Loucy (cell line): ENCODE measurements around the gene ITPK1.
"Not testable (repeated sequence)": the region's sequence is repeated elsewhere in the genome, so short reads cannot be mapped to it uniquely, and the experiment has no call there.

Experiments used
- H2AFZ ChIP-seq: fragments of 200-600 bp; sonication (generic); 2 replicates; pipeline ENCODE4 v1.6.0; 2016; ENCODE audit warnings: antibody characterized with exemption, mild to moderate bottlenecking, low read length, moderate library complexity
- H3F3A ChIP-seq: fragments of 200-600 bp; 2 replicates; pipeline ENCODE4 v1.6.0; 2016; ENCODE audit warnings: antibody characterized with exemption, low read depth, mild to moderate bottlenecking
- H3K27me3 ChIP-seq: fragments of 200-600 bp; sonication (generic); 2 replicates; pipeline ENCODE4 v1.6.1; 2014; ENCODE audit warnings: low read length, mild to moderate bottlenecking; ENCODE audit not compliant: insufficient read depth, poor library complexity, severe bottlenecking
- H3K36me3 ChIP-seq: fragments of 200-600 bp; sonication (generic); 2 replicates; pipeline ENCODE4 v1.6.1; 2016; ENCODE audit warnings: low read length; ENCODE audit not compliant: insufficient read depth
- H3K4me1 ChIP-seq: fragments of 200-600 bp; sonication (generic); 2 replicates; pipeline ENCODE4 v1.5.1; 2014; ENCODE audit warnings: low read length, mild to moderate bottlenecking; ENCODE audit not compliant: insufficient read depth, poor library complexity, severe bottlenecking
- H3K4me2 ChIP-seq: fragments of 200-600 bp; sonication (generic); 2 replicates; pipeline ENCODE4 v1.6.0; 2014; ENCODE audit warnings: antibody characterized with exemption, low read length, low read depth, mild to moderate bottlenecking; ENCODE audit not compliant: poor library complexity, severe bottlenecking
- H3K4me3 ChIP-seq: fragments of 200-600 bp; sonication (generic); 2 replicates; pipeline ENCODE4 v1.5.1; 2014; ENCODE audit warnings: low read length, mild to moderate bottlenecking, mixed read lengths; ENCODE audit not compliant: poor library complexity, severe bottlenecking
- H3K79me2 ChIP-seq: fragments of 200-600 bp; sonication (generic); 2 replicates; pipeline ENCODE4 v1.6.1; 2014; ENCODE audit warnings: low read length; ENCODE audit not compliant: insufficient read depth
- H3K9ac ChIP-seq: fragments of 200-600 bp; sonication (generic); 2 replicates; pipeline ENCODE4 v1.6.0; 2014; ENCODE audit warnings: mild to moderate bottlenecking, low read depth, low read length, moderate library complexity; ENCODE audit not compliant: poor library complexity, severe bottlenecking
- H3K9me2 ChIP-seq: fragments of 200-600 bp; sonication (generic); replicated peaks from 2 replicates; pipeline ENCODE4 v1.6.1; 2016; ENCODE audit warnings: low read depth, low read length, mixed read lengths
- H3K9me3 ChIP-seq: fragments of 200-600 bp; sonication (generic); 2 replicates; pipeline ENCODE4 v1.6.1; 2014; ENCODE audit warnings: mild to moderate bottlenecking, antibody characterized with exemption, low read length, low read depth; ENCODE audit not compliant: insufficient read depth
- H4K20me1 ChIP-seq: fragments of 200-600 bp; sonication (generic); 2 replicates; pipeline ENCODE4 v1.6.0; 2014; ENCODE audit warnings: antibody characterized with exemption, low read length, mild to moderate bottlenecking; ENCODE audit not compliant: insufficient read depth, poor library complexity, severe bottlenecking
- EZH2phosphoT487 ChIP-seq: fragments of 200-600 bp; IDR thresholded peaks from 2 replicates; pipeline ENCODE4 v1.6.1; 2018; ENCODE audit warnings: antibody characterized with exemption, mild to moderate bottlenecking, moderate library complexity, borderline replicate concordance
- TF ChIP-seq, protein P1 (sequence below): fragments of 200-600 bp; sonication (generic); conservative IDR thresholded peaks from 2 replicates; pipeline ENCODE4 v1.5.1; 2014; ENCODE audit warnings: mild to moderate bottlenecking, antibody characterized with exemption, low read length

ITPK1 gene

DNA sequence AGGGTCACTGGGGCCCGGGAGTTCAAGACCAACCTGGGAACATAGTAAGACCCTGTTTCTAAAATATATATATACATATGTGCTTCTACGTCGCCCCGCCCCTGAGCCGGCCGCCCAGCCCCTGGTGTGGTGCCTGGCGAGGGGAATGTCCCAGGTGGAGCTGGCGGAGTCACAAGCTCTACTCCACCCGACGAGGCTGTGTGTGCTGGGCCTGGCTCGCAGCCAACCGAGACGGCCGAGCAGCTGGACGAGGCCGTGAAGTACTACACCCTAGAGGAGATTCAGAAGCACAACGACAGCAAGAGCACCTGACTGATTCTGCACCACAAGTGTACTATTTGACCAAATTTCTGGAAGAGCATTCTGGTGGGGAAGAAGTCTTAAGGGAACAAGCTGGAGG lies 22.1 kb upstream of the ITPK1 start:
- Histone ChIP-seq H4K20me1 (no peaks in the 10 kb centered on the region), H3K4me3 (no peak overlapping the region)
- TF ChIP-seq EZH2phosphoT487: no peak

DNA sequence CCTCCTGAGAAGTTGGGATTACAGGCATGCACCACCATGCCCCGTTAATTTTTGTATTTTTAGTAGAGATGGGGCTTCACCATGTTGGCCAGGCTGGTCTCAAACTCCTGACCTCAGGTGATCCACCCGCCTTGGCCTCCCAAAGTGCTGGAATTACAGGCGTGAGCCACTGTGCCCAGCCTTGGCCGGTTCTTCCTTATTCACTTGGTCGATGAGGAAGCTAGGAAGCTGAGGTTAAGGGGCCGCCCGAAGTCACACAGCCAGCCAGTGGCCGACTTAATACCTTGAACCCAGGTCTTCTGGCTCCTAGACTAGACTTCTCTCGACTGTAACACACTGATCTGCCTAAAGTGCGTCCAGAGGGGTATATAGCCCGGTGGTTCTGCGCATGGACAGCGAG lies 20.8 kb upstream of the ITPK1 start:
- H3K27me3 ChIP-seq, H2AFZ ChIP-seq, H3K4me2 ChIP-seq, H3K79me2 ChIP-seq, H3K9me3 ChIP-seq, H3K4me1 ChIP-seq, H3K36me3 ChIP-seq, H3K9ac ChIP-seq, H4K20me1 ChIP-seq, H3K4me3 ChIP-seq, H3K9me2 ChIP-seq, H3F3A ChIP-seq: not testable (repeated sequence)

More for the DNA sequence above, 22.1 kb upstream of the ITPK1 start:
- Histone ChIP-seq H3K36me3 (no peaks in the 10 kb centered on the region), H3F3A (no peaks in the 10 kb centered on the region), H2AFZ (no peak overlapping the region), H3K27me3 (no peaks in the 10 kb centered on the region), H3K79me2 (no peaks in the 10 kb centered on the region), H3K9me3 (no peaks in the 10 kb centered on the region), H3K9ac (no peak overlapping the region), H3K4me1 (no peaks in the 10 kb centered on the region), H3K9me2 (no peaks in the 10 kb centered on the region), H3K4me2 (no peak overlapping the region)

DNA sequence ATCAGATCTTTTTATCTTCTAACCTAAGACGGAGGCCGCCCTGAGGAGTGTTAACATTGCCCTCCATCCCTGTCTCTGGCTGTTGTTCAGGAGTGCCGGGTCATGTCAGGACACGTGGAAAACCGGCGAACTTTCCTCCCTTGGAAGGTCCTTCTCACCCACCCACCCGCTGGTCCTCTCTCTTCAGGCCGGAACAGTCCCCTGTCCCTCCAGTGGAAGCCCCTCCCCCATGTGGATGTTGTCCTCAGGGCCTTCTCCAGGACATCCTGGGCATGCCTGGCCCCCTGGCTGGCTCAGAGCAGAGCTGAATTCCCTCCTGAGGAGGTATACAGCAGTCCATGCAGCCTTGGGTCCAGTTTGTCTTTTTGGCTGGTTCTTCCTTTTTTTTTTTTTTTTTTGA lies 20.3 kb upstream of the ITPK1 start:
- no peaks in the 10 kb centered on the region for H3K27me3 ChIP-seq
- no peak overlapping the region for H2AFZ ChIP-seq
- TF ChIP-seq, protein P1, sequence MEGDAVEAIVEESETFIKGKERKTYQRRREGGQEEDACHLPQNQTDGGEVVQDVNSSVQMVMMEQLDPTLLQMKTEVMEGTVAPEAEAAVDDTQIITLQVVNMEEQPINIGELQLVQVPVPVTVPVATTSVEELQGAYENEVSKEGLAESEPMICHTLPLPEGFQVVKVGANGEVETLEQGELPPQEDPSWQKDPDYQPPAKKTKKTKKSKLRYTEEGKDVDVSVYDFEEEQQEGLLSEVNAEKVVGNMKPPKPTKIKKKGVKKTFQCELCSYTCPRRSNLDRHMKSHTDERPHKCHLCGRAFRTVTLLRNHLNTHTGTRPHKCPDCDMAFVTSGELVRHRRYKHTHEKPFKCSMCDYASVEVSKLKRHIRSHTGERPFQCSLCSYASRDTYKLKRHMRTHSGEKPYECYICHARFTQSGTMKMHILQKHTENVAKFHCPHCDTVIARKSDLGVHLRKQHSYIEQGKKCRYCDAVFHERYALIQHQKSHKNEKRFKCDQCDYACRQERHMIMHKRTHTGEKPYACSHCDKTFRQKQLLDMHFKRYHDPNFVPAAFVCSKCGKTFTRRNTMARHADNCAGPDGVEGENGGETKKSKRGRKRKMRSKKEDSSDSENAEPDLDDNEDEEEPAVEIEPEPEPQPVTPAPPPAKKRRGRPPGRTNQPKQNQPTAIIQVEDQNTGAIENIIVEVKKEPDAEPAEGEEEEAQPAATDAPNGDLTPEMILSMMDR: no peak
- no peak for TF ChIP-seq EZH2phosphoT487
- H3K79me2 ChIP-seq: no peaks in the 10 kb centered on the region
- H3F3A ChIP-seq: no peaks in the 10 kb centered on the region
- no peak overlapping the region for H3K4me3 ChIP-seq
- no peaks in the 10 kb centered on the region for H3K9me3 ChIP-seq
- H3K9me2 ChIP-seq: no peaks in the 10 kb centered on the region
- H4K20me1 ChIP-seq: no peaks in the 10 kb centered on the region
- H3K36me3 ChIP-seq: no peaks in the 10 kb centered on the region
- no peak overlapping the region for H3K9ac ChIP-seq
- H3K4me2 ChIP-seq: no peak overlapping the region
- no peaks in the 10 kb centered on the region for H3K4me1 ChIP-seq

DNA sequence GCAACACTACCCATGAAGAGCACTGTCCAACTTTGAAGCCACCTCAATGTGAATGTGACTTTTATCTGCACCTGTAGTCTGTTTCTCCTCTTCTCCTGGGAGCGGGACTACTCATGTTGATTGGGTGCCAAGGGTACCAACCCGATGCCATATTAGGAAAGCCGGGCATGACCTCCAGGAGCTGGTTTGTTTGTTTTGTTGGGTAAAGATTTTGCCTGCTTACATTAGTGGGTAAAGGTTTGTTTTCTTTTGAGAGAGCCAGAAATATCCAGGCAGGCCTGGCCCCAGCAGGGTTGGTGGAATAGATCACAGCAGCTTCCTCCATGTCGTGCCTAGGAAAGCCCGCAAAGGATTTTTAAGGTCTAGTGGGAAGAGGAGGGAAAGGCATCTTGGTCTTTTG lies 19.7 kb upstream of the ITPK1 start:
- H3K4me1 ChIP-seq: no peaks in the 10 kb centered on the region
- no peak overlapping the region for H3K4me3 ChIP-seq
- H3K9me2 ChIP-seq: no peaks in the 10 kb centered on the region
- no peak overlapping the region for H2AFZ ChIP-seq
- H3K79me2 ChIP-seq: no peaks in the 10 kb centered on the region
- no peaks in the 10 kb centered on the region for H3K9me3 ChIP-seq
- no peaks in the 10 kb centered on the region for H4K20me1 ChIP-seq
- H3K36me3 ChIP-seq: no peaks in the 10 kb centered on the region
- H3K9ac ChIP-seq: no peak overlapping the region
- no peak overlapping the region for H3K4me2 ChIP-seq
- no peaks in the 10 kb centered on the region for H3F3A ChIP-seq
- H3K27me3 ChIP-seq: no peaks in the 10 kb centered on the region
- TF ChIP-seq, protein P1: no peak
- no peak for TF ChIP-seq EZH2phosphoT487
